A673 (cell line): ENCODE results near the gene ZSWIM6. TPM values are rescaled to one million over a fixed set of nuclear protein-coding genes. Genes with fewer than 3 reads are reported as not detected.

Experiments
- BruUV-seq: library from RNA; stranded (reverse); fragments of 400-500 nt; replicated peaks from 2 replicates; lab custom pipeline; 2021; lab: Mats Ljungman, UMichigan
- CTCF ChIA-PET: fragments of 300-600 bp; sonication (Branson Sonifier 250); formaldehyde crosslinking; loops from one replicate; lab custom pipeline; 2022; ENCODE audit warnings: antibody characterized with exemption; lab: Charles Lee
- POLR2A ChIA-PET: fragments of 300-600 bp; sonication (Branson Sonifier 250); formaldehyde crosslinking; loops from one replicate; lab custom pipeline; 2022; ENCODE audit warnings: antibody characterized with exemption; ENCODE audit not compliant: low non-redundant PET; lab: Charles Lee
- DNase-seq: peaks from one replicate; pipeline ENCODE4 v3.0.0-alpha.2; 2015; ENCODE audit warnings: low spot score
- H3K27ac ChIP-seq: fragments of 200-600 bp; sonication (generic); 2 replicates; pipeline ENCODE4 v1.5.1; 2016; ENCODE audit warnings: mixed run types, low read depth, mild to moderate bottlenecking, mixed read lengths, antibody characterized with exemption, low read length; ENCODE audit not compliant: poor library complexity, severe bottlenecking
- H3K27me3 ChIP-seq: fragments of 200-600 bp; sonication (generic); replicated peaks from 2 replicates; pipeline ENCODE4 v1.6.1; 2017; ENCODE audit warnings: mixed run types, low read depth, mild to moderate bottlenecking, mixed read lengths, antibody characterized with exemption, low read length; ENCODE audit not compliant: insufficient read depth, poor library complexity
- H3K36me3 ChIP-seq: fragments of 200-600 bp; sonication (generic); 2 replicates; pipeline ENCODE4 v1.6.1; 2016; ENCODE audit warnings: mixed run types, mild to moderate bottlenecking, mixed read lengths, antibody characterized with exemption, low read length; ENCODE audit not compliant: insufficient read depth, poor library complexity, severe bottlenecking
- H3K4me1 ChIP-seq: fragments of 200-600 bp; sonication (generic); 2 replicates; pipeline ENCODE4 v1.6.1; 2017; ENCODE audit warnings: mixed run types, mild to moderate bottlenecking, mixed read lengths, antibody characterized with exemption, low read length; ENCODE audit not compliant: insufficient read depth, poor library complexity, severe bottlenecking
- H3K4me3 ChIP-seq: fragments of 200-600 bp; sonication (generic); 2 replicates; pipeline ENCODE4 v1.5.1; 2016; ENCODE audit warnings: low read depth, mixed run types, mild to moderate bottlenecking, mixed read lengths, low read length; ENCODE audit not compliant: poor library complexity, severe bottlenecking
- H3K9me3 ChIP-seq: fragments of 200-600 bp; sonication (generic); 2 replicates; pipeline ENCODE4 v1.6.1; 2016; ENCODE audit warnings: mixed run types, low read depth, mild to moderate bottlenecking, mixed read lengths, antibody characterized with exemption, low read length; ENCODE audit not compliant: poor library complexity, severe bottlenecking
- CTCF ChIP-seq: fragments of 300-800, 200-600 bp; sonication (generic); conservative IDR thresholded peaks from 2 replicates; pipeline ENCODE4 v1.5.1; 2017; ENCODE audit warnings: low read depth, mild to moderate bottlenecking, antibody characterized with exemption, low read length, moderate library complexity, mixed read lengths
- EZH2 ChIP-seq: fragments of 200-600 bp; sonication (generic); IDR thresholded peaks from 2 replicates; pipeline ENCODE4 v1.6.1; 2017; ENCODE audit warnings: borderline replicate concordance, low read depth, mild to moderate bottlenecking, mixed read lengths, antibody characterized with exemption, low read length; ENCODE audit not compliant: poor library complexity, severe bottlenecking
- intact Hi-C: fragments of 100-400 bp; cut with micrococcal nuclease; formaldehyde crosslinking; loops from one replicate; pipeline ENCODE4 v1.10.0; 2022; ENCODE audit not compliant: unreplicated experiment
- total RNA-seq: library from RNA; stranded (reverse); gene quantifications from 2 replicates; pipeline ENCODE4 v1.2.3, GENCODE V29; 2021

The ZSWIM6 gene
- total RNA-seq, 1 experiment from 2014 or later: 47.3 TPM

- CTCF ChIA-PET: interaction anchor here (0.7 kb wide), 1 partner anchor 14 kb away, joined by 3 read pairs; no protein-coding TSS in a partner anchor
- DNase-seq: no peak
- POLR2A ChIA-PET: no interaction called here
- intact Hi-C loops: no loop called here
- TF ChIP-seq CTCF: no peak
- TF ChIP-seq EZH2: no peak
- no peaks in the 10 kb centered on the region for H3K27me3 ChIP-seq
- BruUV-seq: no TSS peak
- H3K27ac ChIP-seq: no peak overlapping the region
- H3K4me1 ChIP-seq: no peaks in the 10 kb centered on the region
- H3K9me3 ChIP-seq: no peaks in the 10 kb centered on the region
- H3K36me3 ChIP-seq: no peaks in the 10 kb centered on the region
- no peak overlapping the region for H3K4me3 ChIP-seq
Observed at GRCh38 chr5:61304590-61305381, 27.3 kb upstream of the ZSWIM6 start.

DNA sequence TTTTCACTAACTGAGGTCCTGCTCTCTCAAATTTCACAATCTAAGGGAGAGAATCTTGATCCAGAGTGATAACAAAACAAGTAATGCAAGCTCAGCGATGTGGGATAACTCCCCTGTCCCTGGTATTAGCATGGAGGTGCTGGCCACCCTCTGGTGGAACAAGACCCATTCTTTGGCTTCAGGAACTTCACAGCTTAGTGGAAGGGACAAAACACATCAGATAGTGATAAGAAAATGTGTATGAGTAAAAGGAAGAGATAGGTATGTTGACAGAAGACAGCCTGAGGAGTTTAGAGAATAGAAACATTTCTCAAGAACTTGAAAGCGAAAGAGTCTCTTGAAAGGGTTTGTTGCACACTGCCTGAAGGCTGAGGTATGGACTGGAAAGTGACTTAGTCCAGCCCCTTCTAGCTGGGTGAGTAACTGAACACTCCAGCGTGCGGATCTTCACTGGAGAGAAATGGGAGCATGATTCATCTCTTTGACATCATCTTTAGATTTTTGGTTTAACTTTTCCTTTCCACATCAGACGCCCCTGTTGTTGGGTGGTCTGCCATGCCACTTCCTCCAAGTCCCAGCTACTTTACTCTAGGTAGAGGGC, 25.4 kb upstream of the ZSWIM6 start:
- no peaks in the 10 kb centered on the region for H3K9me3 ChIP-seq
- no peaks in the 10 kb centered on the region for H3K27me3 ChIP-seq
- H3K36me3 ChIP-seq: no peaks in the 10 kb centered on the region
- intact Hi-C loops: no loop called here
- no peaks in the 10 kb centered on the region for H3K4me1 ChIP-seq
- DNase-seq: no peak
- POLR2A ChIA-PET: interaction anchor here (0.6 kb wide), 1 partner anchor 25 kb away, joined by 3 read pairs; no protein-coding TSS in a partner anchor
- BruUV-seq: no TSS peak
- H3K27ac ChIP-seq: no peak overlapping the region
- TF ChIP-seq CTCF: no peak
- TF ChIP-seq EZH2: no peak
- CTCF ChIA-PET: no interaction called here
- H3K4me3 ChIP-seq: no peak overlapping the region

DNA sequence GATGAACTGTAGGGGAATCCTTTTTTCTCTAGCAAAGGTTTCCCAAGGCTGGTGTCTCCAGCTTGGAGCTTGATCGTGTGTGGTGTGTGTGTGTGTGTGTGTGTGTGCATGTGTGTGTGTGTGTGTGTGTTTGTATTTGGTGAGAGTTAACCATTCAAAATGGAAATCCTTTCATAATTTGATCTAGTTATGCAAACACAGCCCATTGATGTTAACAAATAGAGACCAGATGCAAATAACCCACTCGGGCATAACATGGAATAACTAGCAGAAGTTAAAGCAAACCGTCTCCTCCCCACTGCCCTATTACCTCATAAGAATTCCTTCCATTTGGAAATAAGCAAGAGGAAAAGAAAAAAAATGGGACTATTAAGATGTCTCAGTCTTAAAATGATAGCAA, 24.9 kb upstream of the ZSWIM6 start:
- ChIA-PET POLR2A (interaction anchor here (0.6 kb wide), 1 partner anchor 25 kb away, joined by 3 read pairs; no protein-coding TSS in a partner anchor), CTCF (no interaction called here)
- Histone ChIP-seq H3K4me1 (no peaks in the 10 kb centered on the region), H3K27me3 (no peaks in the 10 kb centered on the region), H3K27ac (no peak overlapping the region), H3K4me3 (no peak overlapping the region), H3K9me3 (no peaks in the 10 kb centered on the region), H3K36me3 (no peaks in the 10 kb centered on the region)
- no peak for DNase-seq
- BruUV-seq: no TSS peak
- intact Hi-C loops: no loop called here
- TF ChIP-seq EZH2 (no peak), CTCF (no peak)
